VCaP (cell line): ENCODE measurements around the gene PKP2.
A peak's percentile ranks its signal among the peaks of the same experiment; 100 is the strongest.

Experiments
- H3K27ac ChIP-seq: fragments of 450-650 bp; 2 replicates; pipeline ENCODE4 v1.5.1; 2017
- TF ChIP-seq, protein P1 (sequence below): fragments of 450-650 bp; conservative IDR thresholded peaks from 2 replicates; pipeline ENCODE4 v1.5.1; 2017; ENCODE audit warnings: mild to moderate bottlenecking, moderate library complexity

PKP2 gene

DNA sequence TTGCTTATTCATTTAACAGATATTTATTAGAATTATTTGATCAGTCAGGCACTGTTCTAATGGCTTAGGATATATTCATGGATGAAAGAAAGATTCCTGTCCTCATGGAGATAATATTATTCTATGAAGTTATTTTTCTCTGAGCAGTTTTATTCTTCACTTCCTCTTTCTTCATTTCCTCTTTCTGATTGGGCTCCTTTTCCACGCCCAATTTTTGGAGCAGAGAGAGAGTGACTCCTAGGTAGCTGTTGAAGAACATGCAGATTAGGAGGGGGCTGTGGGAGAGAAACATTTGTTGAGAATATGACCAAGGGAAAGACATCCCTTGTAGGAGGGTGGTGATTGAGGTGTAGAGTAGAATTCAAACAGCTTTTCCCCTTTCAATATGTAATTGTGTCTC is 134.9 kb downstream of the PKP2 start:
- TF ChIP-seq, protein P1, sequence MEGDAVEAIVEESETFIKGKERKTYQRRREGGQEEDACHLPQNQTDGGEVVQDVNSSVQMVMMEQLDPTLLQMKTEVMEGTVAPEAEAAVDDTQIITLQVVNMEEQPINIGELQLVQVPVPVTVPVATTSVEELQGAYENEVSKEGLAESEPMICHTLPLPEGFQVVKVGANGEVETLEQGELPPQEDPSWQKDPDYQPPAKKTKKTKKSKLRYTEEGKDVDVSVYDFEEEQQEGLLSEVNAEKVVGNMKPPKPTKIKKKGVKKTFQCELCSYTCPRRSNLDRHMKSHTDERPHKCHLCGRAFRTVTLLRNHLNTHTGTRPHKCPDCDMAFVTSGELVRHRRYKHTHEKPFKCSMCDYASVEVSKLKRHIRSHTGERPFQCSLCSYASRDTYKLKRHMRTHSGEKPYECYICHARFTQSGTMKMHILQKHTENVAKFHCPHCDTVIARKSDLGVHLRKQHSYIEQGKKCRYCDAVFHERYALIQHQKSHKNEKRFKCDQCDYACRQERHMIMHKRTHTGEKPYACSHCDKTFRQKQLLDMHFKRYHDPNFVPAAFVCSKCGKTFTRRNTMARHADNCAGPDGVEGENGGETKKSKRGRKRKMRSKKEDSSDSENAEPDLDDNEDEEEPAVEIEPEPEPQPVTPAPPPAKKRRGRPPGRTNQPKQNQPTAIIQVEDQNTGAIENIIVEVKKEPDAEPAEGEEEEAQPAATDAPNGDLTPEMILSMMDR = no peak
- H3K27ac ChIP-seq = no peak overlapping the region

GRCh38 chr12:32757157-32757556 is 139.4 kb downstream of the PKP2 start:
- H3K27ac ChIP-seq = no peak overlapping the region
- TF ChIP-seq, protein P1 = no peak

- TF ChIP-seq, protein P1 = peak; percentile 43; the same call in 1 of the 2 replicates
- H3K27ac ChIP-seq = peak overlapping the region; percentile 92
Observed at GRCh38 chr12:32756476-32757066, 140.0 kb downstream of the PKP2 start.

DNA sequence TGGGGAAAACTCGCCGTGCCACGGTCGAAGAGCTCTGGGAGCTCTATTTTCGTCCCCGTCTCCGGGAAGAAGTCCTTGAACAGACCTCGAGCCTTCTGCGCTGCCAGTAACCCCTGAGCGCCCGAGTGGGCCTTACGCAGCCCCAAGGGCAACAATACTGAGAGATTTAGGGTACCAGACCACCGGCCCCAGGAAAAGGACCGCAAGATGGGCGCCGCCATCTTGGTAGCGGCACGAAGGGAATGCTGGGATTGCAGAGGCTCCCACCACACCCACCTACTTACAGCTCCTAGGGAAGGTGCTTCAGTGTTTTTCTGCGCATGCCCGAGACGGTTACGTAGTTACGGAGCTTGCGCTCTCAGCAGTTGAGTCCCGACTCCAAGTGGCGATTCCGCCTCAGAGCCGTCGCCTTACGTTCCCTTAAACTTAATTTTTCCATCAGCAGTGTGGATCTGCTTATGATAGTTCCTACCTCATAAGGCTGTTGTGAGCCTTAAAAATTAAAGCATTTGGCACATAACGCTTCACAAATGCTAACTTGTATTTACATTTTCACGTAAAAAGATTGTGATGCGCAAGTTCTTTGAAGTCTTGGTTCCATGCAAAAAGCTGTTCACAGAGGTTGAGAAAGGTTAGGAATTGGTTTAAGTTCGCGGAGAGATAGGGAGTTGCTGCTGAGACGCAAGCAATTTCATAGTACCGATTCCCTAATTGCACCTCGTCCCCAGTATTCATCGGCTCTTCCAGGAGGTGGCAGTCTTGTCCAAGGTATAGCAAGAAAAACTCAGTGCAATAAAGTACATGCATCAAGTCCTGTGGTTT is 140.7 kb downstream of the PKP2 start, which contains the start of gene YARS2:
Gene YARS2 (minus strand): TSS at position 244 of the 822 bp plus-strand sequence. CDS start 23 bp downstream, at position 221.
- TF ChIP-seq, protein P1 = peak; percentile 83
- H3K27ac ChIP-seq = peak within 1 kb of the TSS; percentile 92

GRCh38 chr12:32755051-32755653 is 141.4 kb downstream of the PKP2 start:
- peak overlapping the region; percentile 92 for H3K27ac ChIP-seq
- TF ChIP-seq, protein P1 = peak; percentile 94

DNA sequence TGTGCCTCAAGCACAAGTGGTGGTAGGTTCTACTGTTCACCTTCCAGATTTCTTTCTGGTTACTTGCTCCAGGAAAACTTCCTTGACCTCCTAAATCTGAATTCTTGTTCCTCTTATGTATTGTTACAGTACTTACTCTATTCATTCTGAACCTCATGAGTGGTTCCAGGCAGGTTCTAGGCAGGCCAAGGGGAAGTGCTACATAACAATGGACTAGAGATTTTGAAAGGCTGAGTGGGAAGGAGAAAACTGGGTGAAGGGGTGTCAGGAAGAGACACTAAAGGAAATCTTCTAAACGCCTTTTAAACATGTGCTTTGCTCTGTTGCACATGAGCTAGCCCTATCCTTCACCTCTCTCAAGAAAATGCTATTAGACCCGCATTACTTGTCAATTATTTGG is 142.5 kb downstream of the PKP2 start:
- TF ChIP-seq, protein P1 = no peak
- peak overlapping the region; percentile 92 for H3K27ac ChIP-seq

DNA sequence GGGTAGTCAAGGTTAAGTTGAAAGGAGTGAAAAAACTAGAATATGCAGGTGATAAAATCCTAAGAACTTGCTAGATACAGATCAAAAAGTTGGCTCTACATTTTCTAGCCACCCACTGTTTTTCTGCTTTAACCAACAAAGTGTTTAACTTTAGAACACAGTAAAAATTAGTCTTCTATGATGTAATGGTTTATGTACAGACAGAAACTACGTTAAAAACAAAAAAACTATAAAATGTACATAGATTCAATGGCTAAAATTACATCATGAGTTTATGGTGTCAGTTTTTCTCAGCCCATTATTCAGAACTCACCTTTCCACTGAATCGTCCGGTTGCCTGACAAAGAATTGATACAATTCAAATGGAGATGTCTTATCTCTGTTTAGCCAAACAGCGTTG is 143.0 kb downstream of the PKP2 start:
- no peak overlapping the region for H3K27ac ChIP-seq
- TF ChIP-seq, protein P1 = no peak
